Stomach (tissue), 9 donors: Measurements from ENCODE around the gene SH3RF3. TPM values are rescaled to one million over a fixed set of nuclear protein-coding genes. Genes with fewer than 3 reads are reported as not detected.

Experiments used
- DNase-seq, 2 donors: peaks; one replicate each; pipeline versions ENCODE4 v3.0.0 to v3.0.0-alpha.2; 2013 to 2019
- H3K27ac ChIP-seq, 5 donors: fragments of 200-600 bp in 4 of 5; sonication (generic) in 4 of 5; one replicate each; pipeline ENCODE4 v1.5.1; 2013 to 2019; ENCODE audit warnings: mild to moderate bottlenecking in 1 of 5, moderate library complexity in 1 of 5
- H3K27me3 ChIP-seq, 3 donors: fragments of 200-600 bp; sonication (generic); one replicate each; pipeline ENCODE4 v1.5.1; 2017 to 2019; ENCODE audit warnings: mixed run types in 1 of 3
- H3K36me3 ChIP-seq, 4 donors: fragments of 200-600 bp; sonication (generic); 1 replicate in 3 of 4; 2 replicates in 1 of 4; pipeline ENCODE4 v1.5.1; 2016 to 2019
- H3K4me1 ChIP-seq, 4 donors: fragments of 200-600 bp; sonication (generic); one replicate each; pipeline ENCODE4 v1.5.1; 2016 to 2019
- H3K4me3 ChIP-seq, 4 donors: fragments of 200-600 bp; sonication (generic) in 3 of 4; one replicate each; pipeline ENCODE4 v1.5.1; 2016 to 2019; ENCODE audit warnings: mild to moderate bottlenecking in 1 of 4
- H3K9me3 ChIP-seq, 4 donors: fragments of 200-600 bp; sonication (generic); one replicate each; pipeline ENCODE4 v1.5.1; 2016 to 2019
- EP300 ChIP-seq: sonication (generic); formaldehyde crosslinking; IDR thresholded peaks from one replicate; pipeline ENCODE4 v1.6.1; 2017; ENCODE audit warnings: antibody characterized with exemption
- POLR2A ChIP-seq, 4 donors: fragments of 450-650 bp; IDR thresholded peaks; one replicate each; pipeline ENCODE4 v1.6.1; 2016; ENCODE audit warnings: antibody characterized with exemption in 4 of 4, control low read depth in 2 of 4, mild to moderate bottlenecking in 1 of 4, moderate library complexity in 1 of 4
- POLR2AphosphoS5 ChIP-seq, 3 donors: sonication (generic); formaldehyde crosslinking; IDR thresholded peaks; one replicate each; pipeline ENCODE4 v1.6.1; 2016; ENCODE audit warnings: antibody characterized with exemption in 3 of 3
- WGBS, 5 donors: extraction: QIAGEN DNeasy Blood & Tissue Kit in 3 of 5; methylation state at CpG; one replicate each; pipeline versions ENCODE4 v1.1.5 to v1.1.7; 2013 to 2018; 5-methylcytosine and 5-hydroxymethylcytosine counted together
- intact Hi-C: fragments of 100-400 bp; cut with DNase I; formaldehyde crosslinking; loops from one replicate; pipeline ENCODE4 v1.15.1; 2023; ENCODE audit warnings: low total_unique reads
- polyA plus RNA-seq, 3 donors: library from polyadenylated mRNA; stranded (reverse); fragments of 200-250 nt; gene quantifications; one replicate each; pipeline ENCODE4 v1.2.3, GENCODE V29; 2013
- total RNA-seq, 5 donors: library from RNA; depleted of rRNA; stranded (reverse); fragments of >200 nt; gene quantifications; one replicate each; pipeline versions ENCODE4 v1.1.0 to v1.2.3, GENCODE V29; 2014 to 2016
- TF ChIP-seq, protein P1 (sequence below), 7 experiments: fragments of 450-650 bp in 4 of 7; fragments of 200-600 bp in 3 of 7; sonication (generic) in 3 of 7; IDR thresholded peaks; one replicate each; pipeline ENCODE4 v1.5.1; 2016 to 2019; ENCODE audit warnings: antibody characterized with exemption in 7 of 7, control low read depth in 2 of 7, mild to moderate bottlenecking in 1 of 7
- donor health status: healthy with polysubstance abuse.
- donor health status: Bipolar disorder and iron deficiency.
- donor health status: healthy.

Gene SH3RF3
- total and polyA plus RNA-seq, 8 donors = 0.87 to 11.1 (median 4.4) TPM

DNA sequence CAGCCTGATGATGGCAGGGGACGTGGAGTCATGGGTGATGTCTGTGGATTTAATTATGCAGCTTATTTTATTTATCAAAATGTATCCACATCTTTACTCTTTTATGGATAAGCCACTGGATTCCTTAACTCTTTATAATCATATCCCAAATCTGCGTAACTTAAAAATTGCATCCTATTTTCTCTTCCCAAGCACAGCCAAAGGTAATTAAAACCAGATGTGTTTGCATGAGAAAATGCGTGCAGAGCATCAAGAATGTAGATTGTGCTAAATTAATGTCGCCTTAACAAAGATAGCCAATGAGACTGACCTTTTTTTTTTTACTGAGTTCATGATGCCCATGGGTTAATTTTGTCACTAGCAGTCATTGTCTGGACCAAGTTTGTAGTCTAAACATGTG lies 10.0 kb downstream of the SH3RF3 start:
- intact Hi-C loops = no loop called here
- whole genome bisulfite sequencing, 5 donors = 94 to 98% (median 94%) methylated on average over 4 of the region's 4 CpGs

DNA sequence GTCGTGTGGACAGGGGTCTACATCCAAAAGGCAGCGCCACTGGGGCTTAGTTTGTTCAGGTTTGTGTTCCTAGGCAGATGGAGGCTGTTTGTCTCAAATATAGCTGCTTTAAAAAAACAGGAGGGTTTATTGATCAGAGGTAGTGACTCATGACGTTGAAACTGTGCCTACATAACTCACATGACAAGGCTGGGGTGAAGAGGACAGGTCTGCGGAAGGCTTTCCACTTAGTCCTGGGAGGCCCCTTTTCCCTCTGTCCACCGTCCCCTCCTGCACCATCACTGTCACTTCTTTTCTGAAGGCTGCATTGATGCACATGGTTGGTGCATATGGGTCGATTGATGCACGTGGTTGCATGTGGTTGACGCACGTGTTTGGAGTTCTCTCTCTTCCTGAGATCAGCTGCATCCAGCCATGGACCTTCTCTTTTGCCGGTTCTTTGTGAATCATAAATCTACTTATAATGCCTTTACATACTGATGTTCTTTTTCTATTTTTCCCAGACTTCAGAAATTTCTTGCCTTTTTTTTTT lies 10.9 kb downstream of the SH3RF3 start:
- H3K27me3 ChIP-seq = no peaks in the 10 kb centered on the region
- intact Hi-C loops = no loop called here
- no peaks in the 10 kb centered on the region for H3K36me3 ChIP-seq
- 84 to 89% (median 85%) methylated on average over 10 of the region's 10 CpGs for WGBS, 5 donors
- H3K9me3 ChIP-seq = no peaks in the 10 kb centered on the region
- H3K27ac ChIP-seq = no peak overlapping the region
- DNase-seq = no peak
- no peak overlapping the region for H3K4me3 ChIP-seq
- TF ChIP-seq POLR2A (IDR thresholded peaks at IDR 0.05) (no peak), POLR2AphosphoS5 (IDR thresholded peaks at IDR 0.05) (no peak), EP300 (no peak)
- TF ChIP-seq, protein P1, sequence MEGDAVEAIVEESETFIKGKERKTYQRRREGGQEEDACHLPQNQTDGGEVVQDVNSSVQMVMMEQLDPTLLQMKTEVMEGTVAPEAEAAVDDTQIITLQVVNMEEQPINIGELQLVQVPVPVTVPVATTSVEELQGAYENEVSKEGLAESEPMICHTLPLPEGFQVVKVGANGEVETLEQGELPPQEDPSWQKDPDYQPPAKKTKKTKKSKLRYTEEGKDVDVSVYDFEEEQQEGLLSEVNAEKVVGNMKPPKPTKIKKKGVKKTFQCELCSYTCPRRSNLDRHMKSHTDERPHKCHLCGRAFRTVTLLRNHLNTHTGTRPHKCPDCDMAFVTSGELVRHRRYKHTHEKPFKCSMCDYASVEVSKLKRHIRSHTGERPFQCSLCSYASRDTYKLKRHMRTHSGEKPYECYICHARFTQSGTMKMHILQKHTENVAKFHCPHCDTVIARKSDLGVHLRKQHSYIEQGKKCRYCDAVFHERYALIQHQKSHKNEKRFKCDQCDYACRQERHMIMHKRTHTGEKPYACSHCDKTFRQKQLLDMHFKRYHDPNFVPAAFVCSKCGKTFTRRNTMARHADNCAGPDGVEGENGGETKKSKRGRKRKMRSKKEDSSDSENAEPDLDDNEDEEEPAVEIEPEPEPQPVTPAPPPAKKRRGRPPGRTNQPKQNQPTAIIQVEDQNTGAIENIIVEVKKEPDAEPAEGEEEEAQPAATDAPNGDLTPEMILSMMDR (IDR thresholded peaks at IDR 0.05) = no peak
- H3K4me1 ChIP-seq = peaks cover 0 to 26% (median 12%) of the 10 kb centered on the region in 4 donors

More for the DNA sequence above, 10.0 kb downstream of the SH3RF3 start:
- no peak for DNase-seq
- Histone ChIP-seq H3K9me3 (no peaks in the 10 kb centered on the region), H3K27ac (no peak overlapping the region), H3K36me3 (no peaks in the 10 kb centered on the region), H3K4me3 (no peak overlapping the region), H3K4me1 (peaks cover 0 to 26% (median 12%) of the 10 kb centered on the region in 4 donors), H3K27me3 (no peaks in the 10 kb centered on the region)
- TF ChIP-seq, protein P1 (IDR thresholded peaks at IDR 0.05) = no peak
- no peak for TF ChIP-seq POLR2AphosphoS5 (IDR thresholded peaks at IDR 0.05)
- no peak for TF ChIP-seq EP300
- TF ChIP-seq POLR2A (IDR thresholded peaks at IDR 0.05) = no peak

- WGBS, 5 donors = 88 to 97% (median 93%) methylated on average over 11 to 12 of the region's 12 CpGs
- intact Hi-C loops = no loop called here
- TF ChIP-seq EP300 = no peak
- no peak for TF ChIP-seq POLR2A (IDR thresholded peaks at IDR 0.05)
- TF ChIP-seq POLR2AphosphoS5 (IDR thresholded peaks at IDR 0.05) = no peak
- TF ChIP-seq, protein P1 (IDR thresholded peaks at IDR 0.05) = no peak
- Histone ChIP-seq H3K4me1 (peaks cover 0 to 16% (median 7%) of the 10 kb centered on the region in 4 donors), H3K4me3 (no peak overlapping the region), H3K36me3 (no peaks in the 10 kb centered on the region), H3K27ac (no peak overlapping the region), H3K9me3 (no peaks in the 10 kb centered on the region), H3K27me3 (no peaks in the 10 kb centered on the region)
- no peak for DNase-seq
These were observed 12.1 kb downstream of the SH3RF3 start for GRCh38 chr2:109141006-109141600.

- Histone ChIP-seq H3K36me3 (no peaks in the 10 kb centered on the region), H3K27ac (no peak overlapping the region), H3K4me1 (peaks cover 0 to 9% (median 2%) of the 10 kb centered on the region in 4 donors), H3K27me3 (no peaks in the 10 kb centered on the region), H3K4me3 (no peak overlapping the region), H3K9me3 (no peaks in the 10 kb centered on the region)
- TF ChIP-seq EP300 = no peak
- no peak for TF ChIP-seq POLR2AphosphoS5 (IDR thresholded peaks at IDR 0.05)
- no peak for TF ChIP-seq POLR2A (IDR thresholded peaks at IDR 0.05)
- TF ChIP-seq, protein P1 (IDR thresholded peaks at IDR 0.05) = no peak
- intact Hi-C loops = no loop called here
- 78 to 97% (median 86%) methylated on average over 7 to 8 of the region's 8 CpGs for WGBS, 5 donors
- no peak for DNase-seq
These were observed 12.8 kb downstream of the SH3RF3 start for GRCh38 chr2:109141727-109142283.
